NCI-H2196 treated with DMSO at 0.1 percent for 48 hours (cell line): ENCODE results near the gene SAMD4A.
A peak's percentile ranks its signal among the peaks of the same experiment; 100 is the strongest.

Source experiments
- DNase-seq: peaks from one replicate; lab custom pipeline; 2025; ENCODE audit not compliant: unreplicated experiment; lab: John Stamatoyannopoulos, UW

The SAMD4A gene

GRCh38 chr14:54565785-54566409 is 1.0 kb upstream of the SAMD4A start:
- peak; percentile 53 for DNase-seq

GRCh38 chr14:54567224-54567638 is 303 bp downstream of the SAMD4A start:
- DNase-seq = no peak

- DNase-seq = no peak
These were observed 972 bp downstream of the SAMD4A start for GRCh38 chr14:54567639-54568561.

GRCh38 chr14:54568821-54569595 is 2.1 kb downstream of the SAMD4A start:
- no peak for DNase-seq

DNA sequence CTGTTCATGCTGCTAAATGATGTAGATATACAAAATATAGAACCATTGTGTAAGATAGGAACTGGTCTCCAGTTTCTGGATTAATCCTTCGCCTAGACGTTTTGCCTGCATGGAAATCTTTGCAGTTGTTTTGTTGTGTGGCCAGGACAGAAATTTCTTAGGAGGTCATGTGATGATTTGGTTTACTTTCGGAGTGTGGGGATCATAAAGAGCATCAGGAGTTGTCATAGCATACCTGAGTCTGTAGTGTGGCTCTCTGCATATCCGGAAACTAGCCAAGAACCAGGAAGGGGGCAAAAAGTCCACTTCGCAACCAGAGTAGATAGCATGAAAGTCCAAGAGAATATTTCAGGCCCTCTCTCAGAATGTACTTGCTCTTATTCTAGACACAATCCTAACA is 3.1 kb downstream of the SAMD4A start:
- DNase-seq = no peak

DNA sequence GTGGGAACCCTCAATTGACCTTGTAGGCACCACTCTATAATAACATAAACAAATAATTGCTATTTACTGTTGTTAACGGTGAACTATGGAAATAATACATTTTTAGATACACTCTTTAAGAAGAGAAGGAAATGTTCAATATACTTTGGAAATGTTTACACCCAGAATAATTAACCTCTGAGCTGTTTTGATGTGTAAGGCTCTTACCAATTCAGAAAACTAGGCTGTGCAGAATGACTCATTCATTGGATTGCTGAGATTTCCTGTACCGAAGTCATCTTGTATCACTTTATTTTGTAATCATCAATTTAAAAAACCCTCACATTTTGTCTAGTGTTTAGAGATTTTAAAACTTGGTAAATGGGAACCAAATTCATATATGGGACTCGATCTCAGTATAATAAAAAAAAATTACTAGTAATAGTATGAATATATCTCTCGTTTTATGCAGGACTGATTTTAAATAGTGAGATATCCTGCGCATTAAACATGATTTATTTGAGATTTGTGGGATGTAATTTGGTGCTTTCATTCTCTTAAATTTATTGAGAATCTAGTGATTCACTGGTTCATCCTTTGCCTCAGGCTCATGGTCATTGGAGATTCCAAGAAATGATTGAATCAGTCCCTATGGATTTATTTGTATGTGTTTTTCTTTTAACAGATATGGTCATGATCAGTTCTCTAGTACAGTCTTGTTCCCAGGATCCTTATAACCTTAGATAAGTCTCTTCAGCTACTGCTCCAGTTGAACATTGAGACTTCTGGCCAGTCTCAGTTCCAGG is 3.9 kb downstream of the SAMD4A start:
- no peak for DNase-seq

- no peak for DNase-seq
These were observed 5.4 kb downstream of the SAMD4A start for GRCh38 chr14:54572316-54572715.

GRCh38 chr14:54574528-54574927 is 7.6 kb downstream of the SAMD4A start:
- no peak for DNase-seq

DNA sequence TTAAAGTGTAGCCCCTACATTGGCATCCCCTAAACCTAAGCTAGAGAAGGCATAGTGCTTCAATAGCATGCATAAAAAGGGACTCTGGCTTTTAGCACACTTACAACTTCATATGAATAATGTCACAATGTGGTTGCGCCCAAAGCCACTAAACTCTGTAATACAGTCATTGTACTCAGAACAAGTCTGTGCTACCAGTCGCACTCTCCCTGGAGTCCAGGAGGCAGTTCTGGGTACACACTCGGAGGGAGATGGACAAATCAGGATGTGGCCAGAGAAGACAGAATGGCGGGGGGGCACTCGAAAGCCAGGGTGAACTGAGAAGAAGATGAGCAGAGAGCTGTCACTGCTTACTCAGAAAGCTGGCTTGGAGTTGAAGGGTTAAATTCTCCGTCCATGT is 10.6 kb downstream of the SAMD4A start:
- no peak for DNase-seq

DNA sequence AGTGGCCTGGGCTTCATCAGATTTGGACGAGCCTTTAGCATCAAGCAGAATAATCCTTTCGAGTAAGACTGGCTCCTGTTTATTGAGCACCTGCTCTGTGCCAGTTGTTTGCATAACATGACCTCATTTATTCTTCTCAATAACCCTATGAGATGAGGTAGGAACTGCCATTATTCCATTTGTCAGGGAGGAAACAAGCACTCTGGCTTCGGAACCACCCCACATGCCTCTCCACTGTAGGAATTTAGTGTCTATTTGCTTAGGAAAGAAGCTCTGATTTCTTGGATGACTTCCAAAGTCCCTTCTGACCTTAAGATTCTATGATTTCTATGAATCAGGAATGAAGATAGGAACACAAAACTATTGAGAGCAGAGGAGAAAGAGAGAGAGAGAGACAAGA is 11.0 kb downstream of the SAMD4A start:
- no peak for DNase-seq

GRCh38 chr14:54579621-54580020 is 12.7 kb downstream of the SAMD4A start:
- DNase-seq = no peak

DNA sequence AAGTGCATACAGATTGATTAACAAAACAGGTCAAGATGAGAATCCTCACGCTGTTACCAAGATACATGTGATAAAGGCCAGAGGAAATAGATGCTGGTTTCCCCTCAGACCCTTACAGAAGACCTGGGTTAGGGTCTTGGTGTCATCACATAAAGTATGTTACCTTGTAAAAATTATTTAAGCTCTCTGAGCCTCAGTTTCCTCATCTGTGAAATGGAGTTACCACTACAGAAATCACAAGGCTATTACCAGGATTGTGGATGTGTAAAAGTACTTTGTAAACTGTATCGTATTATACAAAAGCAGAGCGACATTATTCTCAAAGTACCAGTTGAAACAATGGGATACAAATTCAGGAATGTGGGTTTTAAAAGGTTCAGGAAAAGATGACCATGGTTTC is 14.0 kb downstream of the SAMD4A start:
- DNase-seq = no peak

DNA sequence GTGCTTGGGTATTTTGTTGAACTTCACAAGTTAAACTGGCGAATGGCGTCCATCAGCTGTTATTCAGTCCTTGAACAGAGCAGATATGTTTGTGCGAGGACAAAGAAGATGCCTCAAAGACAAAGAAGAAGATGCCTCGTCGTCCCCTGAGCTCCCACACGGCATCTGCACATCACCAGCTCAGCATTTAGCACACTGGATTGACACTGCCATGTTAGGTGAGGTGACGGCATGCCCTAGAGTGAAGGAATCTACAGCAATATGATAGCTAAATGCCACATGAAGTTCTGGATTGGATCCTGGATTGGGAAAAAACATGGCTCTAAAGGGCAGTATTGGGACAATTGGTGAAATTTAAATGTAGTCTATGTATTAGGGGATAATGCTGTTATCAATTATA is 15.4 kb downstream of the SAMD4A start:
- no peak for DNase-seq

- no peak for DNase-seq
These were observed 17.2 kb downstream of the SAMD4A start for GRCh38 chr14:54584097-54584496.

GRCh38 chr14:54585214-54585613 is 18.3 kb downstream of the SAMD4A start:
- no peak for DNase-seq

DNA sequence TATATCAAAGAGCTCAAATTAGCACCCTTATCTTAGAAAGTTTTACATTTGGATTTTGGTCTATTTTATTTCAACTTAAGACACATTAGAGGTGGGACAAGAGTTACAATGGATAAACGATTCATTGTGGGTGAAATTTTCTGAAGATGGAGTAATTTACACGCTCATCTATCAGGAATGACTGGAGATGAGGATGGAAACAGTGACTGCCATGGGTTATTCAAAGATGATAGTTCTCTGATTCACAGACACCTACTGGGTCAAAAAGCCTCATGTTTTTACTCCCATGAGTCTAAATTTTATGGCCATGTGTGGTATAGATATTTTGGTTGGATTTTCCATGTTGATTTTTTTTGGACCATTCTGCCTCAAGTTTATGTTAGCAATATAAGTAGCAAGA is 22.1 kb downstream of the SAMD4A start:
- DNase-seq = no peak

- DNase-seq = no peak
These were observed 22.9 kb downstream of the SAMD4A start for GRCh38 chr14:54589843-54590242.

- DNase-seq = no peak
These were observed 23.6 kb downstream of the SAMD4A start for GRCh38 chr14:54590481-54590880.

DNA sequence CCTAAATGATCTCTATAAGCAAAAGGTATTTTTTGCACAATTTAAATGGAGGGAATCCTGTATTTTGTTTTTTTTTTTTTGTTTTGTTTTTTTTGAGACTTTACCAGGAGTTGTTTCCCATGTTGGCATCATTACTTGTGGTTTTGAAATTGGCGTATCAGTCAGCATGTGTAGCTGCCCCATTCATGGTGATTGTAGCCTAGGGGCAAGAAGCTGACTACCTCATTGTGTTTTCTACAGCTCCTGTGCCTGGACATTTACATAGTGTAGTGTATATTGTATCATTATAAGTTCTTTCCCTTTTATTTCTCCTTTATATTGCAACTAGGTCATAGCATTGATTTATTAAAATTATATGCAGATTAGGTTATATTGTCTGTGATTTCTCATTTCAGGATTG is 24.5 kb downstream of the SAMD4A start:
- no peak for DNase-seq

DNA sequence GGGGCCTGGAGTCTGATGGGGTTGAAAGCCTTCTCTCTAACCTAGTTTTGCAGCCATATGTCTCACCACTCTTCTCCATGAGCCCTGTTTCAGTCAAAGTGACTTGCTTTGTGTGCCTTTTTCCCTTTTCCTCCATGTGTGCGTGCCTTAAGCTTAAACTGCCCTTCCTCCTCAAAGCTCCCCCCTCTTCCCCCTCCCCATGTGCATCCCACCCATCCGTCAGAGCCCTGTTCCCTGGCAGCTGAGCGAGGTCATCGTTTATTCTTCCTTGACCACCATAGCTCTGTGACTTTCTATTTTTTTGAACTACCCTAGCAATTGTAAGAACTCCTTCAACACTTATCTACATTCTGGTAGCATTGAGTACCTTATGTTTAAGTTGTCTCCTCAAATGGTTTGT is 24.9 kb downstream of the SAMD4A start:
- no peak for DNase-seq

DNA sequence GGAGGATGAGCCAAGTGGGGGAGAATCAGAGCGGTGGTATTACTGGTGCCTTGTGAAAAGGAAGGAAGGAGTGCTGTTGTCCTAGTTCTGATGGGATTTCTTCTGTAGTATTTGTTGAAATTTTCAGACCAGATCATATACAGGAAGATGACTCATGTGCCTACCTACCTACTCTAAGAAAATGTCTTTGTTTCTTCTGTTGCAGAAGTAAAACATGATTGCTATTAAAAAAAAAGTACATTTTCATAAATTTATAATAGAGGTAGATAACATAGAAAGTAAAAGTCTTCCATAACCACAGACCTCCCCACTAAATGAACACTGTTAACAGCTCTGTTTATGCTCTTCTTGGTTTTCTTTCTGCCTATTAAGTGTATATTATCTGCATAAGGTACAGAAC is 26.9 kb downstream of the SAMD4A start:
- DNase-seq = no peak
